Calu3 (cell line): ENCODE data around the gene POLD3. TPM values are rescaled to one million over a fixed set of nuclear protein-coding genes. Genes with fewer than 3 reads are reported as not detected.

Experiments
- Bru-seq: library from RNA; stranded (reverse); fragments of 400-500 nt; gene quantifications from one replicate; lab custom pipeline; 2021; lab: Mats Ljungman, UMichigan
- BruChase-seq, 2 experiments: library from RNA; stranded (reverse); fragments of 400-500 nt; gene quantifications; one replicate each; lab custom pipeline; 2021; lab: Mats Ljungman, UMichigan
- BruUV-seq: library from RNA; stranded (reverse); fragments of 400-500 nt; replicated peaks from 2 replicates; lab custom pipeline; 2021; lab: Mats Ljungman, UMichigan
- CTCF ChIA-PET: fragments of 300-600 bp; sonication (Branson Sonifier 250); formaldehyde crosslinking; loops from one replicate; lab custom pipeline; 2022; ENCODE audit warnings: antibody characterized with exemption; lab: Charles Lee
- DNase-seq: peaks from one replicate; pipeline ENCODE4 v3.0.0; 2022
- H3K27ac Mint-ChIP-seq: one replicate; pipeline ENCODE4 v1.8.0; 2022; ENCODE audit warnings: mixed read lengths; ENCODE audit not compliant: unreplicated experiment
- H3K27me3 Mint-ChIP-seq: one replicate; pipeline ENCODE4 v1.8.0; 2022; ENCODE audit warnings: mixed read lengths; ENCODE audit not compliant: unreplicated experiment
- H3K36me3 Mint-ChIP-seq: one replicate; pipeline ENCODE4 v1.8.0; 2022; ENCODE audit warnings: mild to moderate bottlenecking, moderate library complexity, mixed read lengths; ENCODE audit not compliant: insufficient read depth, unreplicated experiment
- H3K4me1 Mint-ChIP-seq: one replicate; pipeline ENCODE4 v1.8.0; 2022; ENCODE audit warnings: mild to moderate bottlenecking, low read depth, mixed read lengths; ENCODE audit not compliant: unreplicated experiment
- H3K4me3 Mint-ChIP-seq: one replicate; pipeline ENCODE4 v1.8.0; 2022; ENCODE audit warnings: mild to moderate bottlenecking, low read depth, moderate library complexity, mixed read lengths; ENCODE audit not compliant: unreplicated experiment
- H3K9me3 Mint-ChIP-seq: one replicate; pipeline ENCODE4 v1.8.0; 2022; ENCODE audit warnings: low read depth, mixed read lengths; ENCODE audit not compliant: unreplicated experiment
- CTCF ChIP-seq: fragments of 200-600 bp; IDR thresholded peaks from one replicate; pipeline ENCODE4 v1.8.0; 2022; ENCODE audit warnings: antibody characterized with exemption; ENCODE audit not compliant: unreplicated experiment
- intact Hi-C: fragments of 100-400 bp; cut with micrococcal nuclease; formaldehyde crosslinking; loops from one replicate; pipeline ENCODE4 v1.10.0; 2022; ENCODE audit not compliant: unreplicated experiment
- long read RNA-seq: library from polyadenylated mRNA; stranded (forward); transcript quantifications from one replicate; pipeline ENCODE4 v2.0.0, GENCODE V29; 2022
- total RNA-seq: library from RNA; stranded (reverse); gene quantifications from 2 replicates; pipeline ENCODE4 v1.2.3, GENCODE V29; 2022

Gene POLD3
- total RNA-seq (25.1 and 26.0 TPM in 2 replicates), Bru-seq, nascent RNA (percentile 81 among the genes with signal in this experiment), BruChase-seq, experiment 1, labeled RNA remaining after a 6-hour chase (percentile 60 among the genes with signal in this experiment), BruChase-seq, experiment 2, labeled RNA remaining after a 2-hour chase (percentile 72 among the genes with signal in this experiment)
- long read RNA-seq, transcript POLD3-209 (3 exons, 575 nt), result minor isoform, 6 of 34 reads
- long read RNA-seq, transcript POLD3-201 (12 exons, 3,821 nt), result major isoform, 16 of 34 reads
- long read RNA-seq, partial matches to known transcripts, result 0 of 34 reads
- long read RNA-seq, other reads (novel, unspliced or antisense), result 12 of 34 reads

- TF ChIP-seq CTCF, result no peak
- Mint-ChIP-seq H3K4me3 (peak within 1 kb of the TSS; percentile 93), H3K36me3 (peaks cover 23% of the 10 kb centered on the region), H3K9me3 (no peaks in the 10 kb centered on the region), H3K27me3 (no peaks in the 10 kb centered on the region), H3K27ac (peak within 1 kb of the TSS; percentile 92), H3K4me1 (peaks cover 20% of the 10 kb centered on the region)
- BruUV-seq, result TSS peak; percentile 37
- intact Hi-C loops, result no loop called here
- peak; percentile 95 for DNase-seq
- CTCF ChIA-PET, result interaction anchor here (0.9 kb wide), 1 partner anchor 10 kb away, joined by 5 read pairs; no protein-coding TSS in a partner anchor
Observed at GRCh38 chr11:74592441-74593362, at the start of gene POLD3. TSS of gene POLD3 (plus strand) at chr11:74592582. CDS start at chr11:74592659, 77 bp downstream.

GRCh38 chr11:74543991-74544390, 48.4 kb upstream of the POLD3 start:
- Mint-ChIP-seq H3K36me3 (peaks cover 5% of the 10 kb centered on the region), H3K27ac (no peak overlapping the region), H3K4me3 (no peak overlapping the region), H3K9me3 (no peaks in the 10 kb centered on the region), H3K27me3 (no peaks in the 10 kb centered on the region), H3K4me1 (peaks cover 29% of the 10 kb centered on the region)
- no TSS peak for BruUV-seq
- no peak for TF ChIP-seq CTCF
- CTCF ChIA-PET, result interaction anchor here (0.6 kb wide), 1 partner anchor 17 kb away, joined by 4 read pairs; no protein-coding TSS in a partner anchor
- intact Hi-C loops, result no loop called here
- DNase-seq, result no peak

- Mint-ChIP-seq H3K4me1 (peaks cover 40% of the 10 kb centered on the region), H3K27ac (peak overlapping the region; percentile 17), H3K9me3 (no peaks in the 10 kb centered on the region), H3K27me3 (no peaks in the 10 kb centered on the region), H3K4me3 (peak overlapping the region; percentile 22), H3K36me3 (peaks cover 5% of the 10 kb centered on the region)
- DNase-seq, result peak; percentile 85
- intact Hi-C loops, result loop anchor here (5.0 kb wide), 1 partner anchor 44 kb away; no protein-coding TSS in a partner anchor
- CTCF ChIA-PET, result interaction anchor here (0.8 to 1.5 kb wide), 5 partner anchors 14 to 97 kb away, joined by 3 to 6 read pairs (median 3); partner anchors contain the start of gene LIPT2
- TF ChIP-seq CTCF, result no peak
- no TSS peak for BruUV-seq
Observed at GRCh38 chr11:74546752-74547151, 45.6 kb upstream of the POLD3 start.
